Endothelial cell of umbilical vein (primary cell): Measurements from ENCODE around the gene AOX1.

Source experiments
- CTCF ChIP-seq, 2 donors: IDR thresholded peaks; 1 replicate in 1 of 2; 2 replicates in 1 of 2; pipeline ENCODE4 v1.5.1; 2011; ENCODE audit warnings: low read length in 2 of 2, mild to moderate bottlenecking in 2 of 2, moderate library complexity in 2 of 2, control low read depth in 1 of 2, inconsistent platforms in 1 of 2, low read depth in 1 of 2; ENCODE audit not compliant: insufficient read depth in 1 of 2; ENCODE audit errors: extremely low read depth in 1 of 2
- EZH2 ChIP-seq: IDR thresholded peaks from 2 replicates; pipeline ENCODE4 v1.6.1; 2012; ENCODE audit warnings: borderline replicate concordance, low read depth, mild to moderate bottlenecking, moderate library complexity, low read length, inconsistent platforms; ENCODE audit not compliant: severe bottlenecking
- FOS ChIP-seq: IDR thresholded peaks from 2 replicates; pipeline ENCODE4 v1.6.1; 2011; ENCODE audit warnings: mild to moderate bottlenecking, low read length, moderate library complexity, borderline replicate concordance; ENCODE audit not compliant: insufficient read depth
- GATA2 ChIP-seq: IDR thresholded peaks from 2 replicates; pipeline ENCODE4 v1.7.0; 2011; ENCODE audit warnings: low read depth, mild to moderate bottlenecking, moderate library complexity, mixed read lengths, low read length; ENCODE audit not compliant: insufficient read length, insufficient read depth
- POLR2AphosphoS5 ChIP-seq: IDR thresholded peaks from 2 replicates; pipeline ENCODE4 v1.6.1; 2012; ENCODE audit warnings: low read depth, mild to moderate bottlenecking, control low read depth, low read length, moderate library complexity; ENCODE audit not compliant: insufficient read depth

DNA sequence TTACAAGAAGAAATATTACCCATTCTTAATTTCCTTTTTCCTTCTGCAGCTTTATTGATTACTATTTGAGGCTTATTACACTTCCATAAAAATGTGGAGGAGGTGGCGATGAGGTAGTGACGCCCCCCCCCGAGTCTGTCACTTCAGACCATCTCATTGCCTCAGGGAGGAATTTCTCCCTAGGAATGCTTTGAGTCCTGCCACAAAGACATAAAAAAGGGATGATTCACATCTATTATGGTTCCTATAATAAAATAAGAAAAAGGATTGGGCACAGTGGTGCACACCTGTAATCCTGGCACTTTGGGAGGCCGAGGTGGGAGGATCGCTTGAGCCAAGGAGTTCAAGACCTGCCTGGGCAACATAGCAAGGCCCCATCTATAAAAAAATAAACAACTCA is 93.7 kb downstream of the AOX1 start:
- no peak for TF ChIP-seq CTCF (IDR thresholded peaks at IDR 0.05; ENCODE audit: extremely low read depth in 1 of 2, insufficient read depth in 1 of 2, low read depth in 1 of 2, low read length in 2 of 2)
- TF ChIP-seq FOS, result no peak
- TF ChIP-seq POLR2AphosphoS5, result no peak
- no peak for TF ChIP-seq GATA2
- no peak for TF ChIP-seq EZH2
